Stimulated activated CD8-positive, alpha-beta memory T cell treated with anti-CD3 and anti-CD28 coated beads, Interleukin-15, amount 100 ng/mL, for 1 hour (primary cell): ENCODE measurements around the gene SOD2.
"Not testable (repeated sequence)": the region's sequence is repeated elsewhere in the genome, so short reads cannot be mapped to it uniquely, and the experiment has no call there.

ENCODE experiments used
- DNase-seq: peaks from one replicate; pipeline ENCODE4 v3.0.0-alpha.2; 2020; ENCODE audit warnings: low read depth

SOD2 gene

GRCh38 chr6:159716247-159717096 lies 23.4 kb upstream of the SOD2 start:
- no peak for DNase-seq

- DNase-seq: no peak
Observed at GRCh38 chr6:159715605-159716004, 22.6 kb upstream of the SOD2 start.

- DNase-seq: no peak
Observed at GRCh38 chr6:159715166-159715565, 22.1 kb upstream of the SOD2 start.

DNA sequence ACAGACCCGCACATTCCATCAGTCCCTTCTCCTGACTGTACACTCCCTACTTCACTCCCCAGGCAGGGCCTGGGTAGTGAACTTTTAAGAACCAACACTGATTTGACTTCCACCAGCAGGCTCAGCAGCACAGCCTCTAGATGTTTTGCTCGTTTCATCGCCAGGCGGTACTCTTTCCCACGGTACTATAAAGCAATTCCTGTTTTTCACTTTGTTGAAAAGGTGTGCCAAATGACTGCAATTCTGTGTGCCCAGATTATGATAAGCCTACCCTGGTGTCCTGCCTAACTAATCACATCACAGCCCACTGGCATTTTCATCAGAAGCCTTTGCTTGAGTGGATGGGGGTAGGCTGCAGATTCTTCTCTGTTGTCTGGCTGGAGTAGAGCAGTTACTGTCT lies 21.4 kb upstream of the SOD2 start:
- no peak for DNase-seq

DNA sequence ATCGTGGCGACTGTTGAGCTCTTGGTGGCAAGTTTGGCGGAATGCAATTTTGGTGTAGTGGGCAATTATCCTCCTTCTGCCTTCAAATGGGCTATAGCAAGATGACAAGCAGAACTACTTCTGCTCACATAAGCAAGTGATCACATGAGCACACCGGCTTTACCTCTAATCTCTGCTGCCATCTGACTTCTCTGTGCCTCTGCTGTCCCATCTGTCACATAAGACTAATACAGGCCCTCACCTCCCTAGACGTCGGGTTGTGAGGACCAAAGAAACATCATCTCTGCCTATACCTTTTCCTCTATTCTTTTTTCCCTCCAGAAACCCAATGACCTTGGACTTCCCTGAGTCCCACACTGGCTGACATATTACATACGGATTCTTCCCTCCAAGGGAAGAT lies 20.9 kb upstream of the SOD2 start:
- no peak for DNase-seq

DNA sequence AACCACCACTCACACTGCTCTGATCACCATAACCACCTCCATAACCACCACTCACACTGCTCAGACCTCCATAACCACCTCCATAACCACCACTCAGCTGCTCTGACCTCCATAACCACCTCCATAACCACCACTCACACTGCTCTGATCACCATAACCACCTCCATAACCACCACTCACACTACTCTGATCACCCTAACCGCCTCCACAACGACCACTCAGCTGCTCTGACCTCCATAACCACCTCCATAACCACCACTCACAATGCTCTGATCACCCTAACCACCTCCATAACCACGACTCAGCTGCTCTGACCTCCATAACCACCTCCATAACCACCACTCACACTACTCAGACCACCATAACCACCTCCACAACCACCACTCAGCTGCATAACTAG lies 19.3 kb upstream of the SOD2 start:
- not testable (repeated sequence) for DNase-seq

- DNase-seq: not testable (repeated sequence)
Observed at GRCh38 chr6:159710603-159711002, 17.6 kb upstream of the SOD2 start.

DNA sequence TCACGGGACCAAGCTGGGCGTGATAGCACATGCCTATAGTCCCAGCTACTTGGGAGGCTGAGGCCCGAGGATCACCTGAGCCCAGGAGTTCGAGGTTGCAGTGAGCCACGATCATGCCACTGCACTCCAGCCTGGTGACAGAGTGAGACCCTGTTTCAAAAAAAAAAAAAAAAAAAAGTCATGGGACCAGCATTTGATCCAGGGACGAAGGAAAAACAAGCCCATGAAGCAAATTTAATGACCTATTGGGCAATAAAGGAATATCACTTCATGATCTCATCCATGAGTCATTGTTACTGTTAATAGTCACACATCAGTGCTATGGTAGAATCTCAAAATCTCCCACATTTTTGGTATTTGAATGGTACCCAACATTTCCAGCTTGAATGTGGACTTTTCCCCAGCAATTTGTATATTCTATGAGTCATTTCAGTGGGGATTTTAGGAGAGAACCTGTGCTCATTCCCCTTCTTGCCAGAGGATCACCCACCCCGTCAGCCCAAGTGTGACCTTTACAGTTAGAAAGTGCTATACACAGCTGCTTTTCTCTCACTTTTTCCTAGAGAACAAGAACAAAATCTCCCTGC lies 8.5 kb upstream of the SOD2 start:
- no peak for DNase-seq

GRCh38 chr6:159700970-159701369 lies 7.9 kb upstream of the SOD2 start:
- no peak for DNase-seq

- DNase-seq: no peak
Observed at GRCh38 chr6:159695984-159696383, 2.9 kb upstream of the SOD2 start.

DNA sequence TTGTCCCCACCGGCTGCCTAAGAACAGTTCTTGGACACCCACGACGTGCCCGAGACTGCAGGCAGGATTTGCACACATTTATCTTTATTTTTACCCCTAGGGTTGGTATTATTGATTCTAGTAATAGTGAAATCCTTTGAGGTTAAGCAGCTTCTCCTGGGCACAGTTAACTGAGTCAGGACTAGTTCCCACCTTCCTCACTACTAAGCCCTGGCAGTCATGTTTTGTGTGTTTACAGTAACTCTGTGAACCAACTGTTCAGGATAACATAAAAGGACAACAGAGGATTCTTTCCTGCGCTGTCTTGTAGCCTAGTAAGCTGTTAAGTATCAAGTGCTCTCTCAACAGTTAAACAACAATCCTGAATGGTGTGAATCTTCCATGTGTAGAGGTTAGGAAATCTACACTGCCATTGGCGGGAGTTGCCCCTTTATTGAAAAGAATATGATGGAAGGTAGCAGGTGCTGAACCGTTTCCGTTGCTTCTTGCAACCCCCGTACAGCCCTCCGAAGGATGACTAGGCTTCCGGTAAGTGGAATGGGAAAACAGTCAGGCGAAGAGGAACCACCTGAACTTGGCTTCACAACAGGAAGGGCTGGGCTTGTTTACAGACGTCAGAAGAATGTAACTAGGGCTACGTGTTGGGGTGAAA lies 979 bp upstream of the SOD2 start:
- no peak for DNase-seq

- no peak for DNase-seq
Observed at GRCh38 chr6:159692303-159693127, 526 bp downstream of the SOD2 start.

DNA sequence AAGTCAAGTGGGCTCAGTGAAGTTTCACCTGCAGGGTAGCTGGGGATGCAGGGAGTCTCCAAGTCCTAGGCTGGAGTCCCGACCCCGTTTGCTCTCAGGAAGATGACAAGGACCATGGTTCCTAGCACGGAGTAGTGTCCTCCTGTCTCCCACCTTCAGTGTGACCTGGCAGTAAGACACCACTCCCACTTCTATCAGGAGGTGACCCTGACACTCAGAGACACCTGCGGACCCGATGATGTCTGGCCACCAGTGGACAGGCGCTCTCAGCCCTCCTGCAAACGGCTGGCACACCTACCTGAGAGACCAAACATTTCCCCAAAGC lies 1.1 kb downstream of the SOD2 start:
- DNase-seq: no peak

DNA sequence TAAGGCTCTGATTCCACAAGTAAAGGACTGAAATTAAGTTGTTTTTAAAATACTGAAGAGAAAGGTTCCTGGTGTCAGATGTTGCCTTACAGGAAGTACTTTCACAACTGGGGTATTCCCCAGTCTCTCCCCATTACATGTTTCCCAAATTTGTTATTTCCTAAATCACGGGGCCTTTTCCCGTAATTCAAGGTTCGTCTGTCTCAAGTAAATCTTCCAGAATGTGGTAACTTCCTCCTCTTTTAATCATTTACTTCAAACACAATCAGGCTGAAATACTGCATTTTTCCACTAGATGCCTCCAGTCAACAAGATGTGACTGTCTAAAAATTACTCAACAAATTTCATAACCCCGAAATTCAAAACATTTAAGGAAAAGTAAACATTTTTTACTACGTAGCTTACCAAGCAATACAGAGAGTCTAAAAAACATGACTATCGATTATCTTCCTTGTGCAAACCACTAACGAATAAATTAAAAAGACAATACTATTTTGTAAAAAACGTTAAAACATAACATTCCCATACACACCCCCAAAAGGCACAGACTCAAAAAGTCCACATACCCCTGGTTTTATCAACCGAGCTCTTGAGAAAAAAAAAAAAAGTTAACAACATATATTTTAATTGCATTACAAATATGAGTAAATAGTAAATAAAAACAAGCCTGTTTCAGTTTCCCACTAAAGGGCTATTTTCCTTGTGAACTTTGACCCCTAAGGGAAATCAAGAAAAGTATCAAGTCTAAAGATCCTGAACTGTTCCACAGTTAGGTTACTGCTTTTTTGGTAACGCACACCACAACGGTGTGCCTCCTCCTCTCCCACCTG lies 1.7 kb downstream of the SOD2 start:
- no peak for DNase-seq

GRCh38 chr6:159690135-159690534 lies 2.9 kb downstream of the SOD2 start:
- not testable (repeated sequence) for DNase-seq

DNA sequence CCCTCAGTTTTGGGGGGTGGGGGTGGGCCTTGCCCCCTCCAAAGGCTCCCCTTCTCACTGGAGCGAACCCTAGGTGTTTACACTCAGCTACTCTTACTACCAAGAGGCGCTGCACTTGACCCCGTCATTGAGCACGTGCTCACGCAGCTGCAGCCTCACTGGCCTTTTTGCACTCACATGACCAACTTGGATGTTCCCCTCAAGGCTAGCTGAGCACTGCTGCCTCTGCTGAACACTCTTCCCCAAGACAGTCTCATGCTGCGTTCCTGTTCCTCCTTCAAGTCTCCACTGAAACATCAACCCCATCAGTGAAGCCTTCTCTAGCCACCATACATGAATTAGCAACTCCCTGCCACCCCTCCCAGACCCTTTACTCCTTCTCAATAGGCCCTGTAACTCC lies 4.0 kb downstream of the SOD2 start:
- no peak for DNase-seq

DNA sequence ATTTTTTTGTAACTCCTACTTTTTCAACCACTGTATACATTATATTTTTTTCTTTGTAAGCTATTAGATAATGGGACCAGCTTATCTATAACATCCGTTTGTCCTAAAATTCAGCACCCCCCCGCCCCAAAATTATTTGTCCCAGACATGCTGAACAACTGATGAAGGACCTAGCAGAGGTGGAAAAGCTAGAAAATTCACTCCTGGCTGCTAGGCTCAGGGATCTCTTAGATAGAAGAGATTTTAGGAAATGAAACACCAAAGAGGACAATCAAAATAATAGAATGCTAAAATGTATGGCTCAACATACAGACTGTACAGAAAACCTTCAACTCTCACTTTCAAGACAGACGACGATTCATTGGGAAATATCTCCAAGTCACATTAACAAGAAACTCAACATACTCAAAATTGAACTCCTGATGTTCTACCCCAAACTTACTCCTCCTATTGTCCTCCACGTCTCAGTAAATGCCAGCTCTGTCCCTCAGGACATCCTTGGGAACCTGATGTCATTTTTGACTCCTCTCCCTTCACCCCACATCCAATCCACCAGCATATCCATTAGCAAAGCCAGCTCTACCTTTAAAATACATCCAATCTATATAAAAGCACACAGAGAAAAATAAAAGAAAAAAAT lies 4.7 kb downstream of the SOD2 start:
- no peak for DNase-seq

DNA sequence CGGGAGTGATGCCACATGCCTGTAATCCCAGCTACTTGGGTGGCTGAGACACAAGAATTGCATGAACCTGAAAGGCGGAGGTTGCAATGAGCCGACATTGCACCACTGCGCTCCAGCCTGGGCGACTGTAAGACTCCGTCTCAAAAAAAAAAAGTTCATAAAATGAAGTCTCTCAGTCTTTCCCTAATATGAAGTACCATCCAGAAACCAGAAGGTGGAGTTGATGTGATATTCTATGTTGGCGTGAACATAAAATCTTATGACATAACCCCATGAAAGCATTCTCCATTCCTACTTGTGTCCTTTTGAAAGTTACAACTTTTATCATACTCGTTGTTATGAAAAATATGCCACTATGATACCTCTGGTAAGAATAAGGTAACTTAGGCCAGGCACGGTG lies 5.7 kb downstream of the SOD2 start:
- no peak for DNase-seq

GRCh38 chr6:159686703-159687102 lies 6.3 kb downstream of the SOD2 start:
- no peak for DNase-seq

- DNase-seq: no peak
Observed at GRCh38 chr6:159686040-159686439, 7.0 kb downstream of the SOD2 start.

DNA sequence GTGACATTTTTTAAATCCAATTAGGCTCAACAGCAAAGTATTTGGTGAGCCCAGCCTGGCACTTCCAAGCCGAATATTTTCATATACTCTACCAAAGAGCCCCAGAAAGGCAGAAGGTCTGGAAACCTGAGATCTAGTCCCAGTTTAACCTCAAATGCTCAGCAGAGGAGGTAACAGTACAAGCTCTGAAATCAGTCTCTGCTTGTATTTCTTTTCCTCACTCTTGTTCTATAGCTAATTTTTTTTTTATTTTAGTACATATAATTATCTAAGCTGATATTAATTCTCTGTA lies 9.1 kb downstream of the SOD2 start:
- no peak for DNase-seq
